ENCODE data around the gene CAPN6.

The CAPN6 gene

GRCh38 chrX:111254896-111255693 is 15.2 kb downstream of the CAPN6 start:
- DNase-seq (ENCODE audit: low read depth) = no peak
- TF ChIP-seq MYC (IDR thresholded peaks at IDR 0.05; ENCODE audit: low read depth, low read length) = no peak
- TF ChIP-seq MAX (IDR thresholded peaks at IDR 0.05; ENCODE audit: low read depth, low read length) = no peak
- no peak for TF ChIP-seq POLR2A (IDR thresholded peaks at IDR 0.05; ENCODE audit: extremely low read depth, insufficient read length)
- no peak for TF ChIP-seq CTCF (IDR thresholded peaks at IDR 0.05; ENCODE audit: low read depth, low read length)
- H3K4me3 ChIP-seq (ENCODE audit: low read depth, low read length) = no peak overlapping the region

- H3K4me3 ChIP-seq (ENCODE audit: low read depth, low read length) = no peak overlapping the region
- DNase-seq (ENCODE audit: low read depth) = peak; percentile 21
- TF ChIP-seq POLR2A (IDR thresholded peaks at IDR 0.05; ENCODE audit: extremely low read depth, insufficient read length) (no peak), CTCF (IDR thresholded peaks at IDR 0.05; ENCODE audit: low read depth, low read length) (peak; percentile 17), MYC (IDR thresholded peaks at IDR 0.05; ENCODE audit: low read depth, low read length) (no peak), MAX (IDR thresholded peaks at IDR 0.05; ENCODE audit: low read depth, low read length) (0 out of 2 replicates have a peak, but pooled peaks have one; percentile 14)
Measured at GRCh38 chrX:111244235-111244750, 26.0 kb downstream of the CAPN6 start.

- no peak for DNase-seq (ENCODE audit: low read depth)
- H3K4me3 ChIP-seq (ENCODE audit: low read depth, low read length) = no peak overlapping the region
- TF ChIP-seq POLR2A (IDR thresholded peaks at IDR 0.05; ENCODE audit: extremely low read depth, insufficient read length) (no peak), MYC (IDR thresholded peaks at IDR 0.05; ENCODE audit: low read depth, low read length) (no peak), CTCF (IDR thresholded peaks at IDR 0.05; ENCODE audit: low read depth, low read length) (no peak), MAX (IDR thresholded peaks at IDR 0.05; ENCODE audit: low read depth, low read length) (no peak)
Measured at GRCh38 chrX:111216293-111216801, 53.9 kb downstream of the CAPN6 start.

GRCh38 chrX:111207851-111208250 is 62.4 kb downstream of the CAPN6 start:
- no peak overlapping the region for H3K4me3 ChIP-seq (ENCODE audit: low read depth, low read length)
- no peak for DNase-seq (ENCODE audit: low read depth)
- TF ChIP-seq POLR2A (IDR thresholded peaks at IDR 0.05; ENCODE audit: extremely low read depth, insufficient read length) (no peak), CTCF (IDR thresholded peaks at IDR 0.05; ENCODE audit: low read depth, low read length) (no peak), MYC (IDR thresholded peaks at IDR 0.05; ENCODE audit: low read depth, low read length) (no peak), MAX (IDR thresholded peaks at IDR 0.05; ENCODE audit: low read depth, low read length) (no peak)

GRCh38 chrX:111200327-111200726 is 70.0 kb downstream of the CAPN6 start:
- TF ChIP-seq MYC (IDR thresholded peaks at IDR 0.05; ENCODE audit: low read depth, low read length) (no peak), POLR2A (IDR thresholded peaks at IDR 0.05; ENCODE audit: extremely low read depth, insufficient read length) (no peak), CTCF (IDR thresholded peaks at IDR 0.05; ENCODE audit: low read depth, low read length) (no peak), MAX (IDR thresholded peaks at IDR 0.05; ENCODE audit: low read depth, low read length) (no peak)
- no peak overlapping the region for H3K4me3 ChIP-seq (ENCODE audit: low read depth, low read length)
- no peak for DNase-seq (ENCODE audit: low read depth)

All from NB4 (cell line).